Vagina (tissue), 2 donors: ENCODE data around the gene NUDT22. TPM values are rescaled to one million over a fixed set of nuclear protein-coding genes. Genes with fewer than 3 reads are reported as not detected.

Experiments
- DNase-seq, 2 donors: peaks; one replicate each; pipeline ENCODE4 v3.0.0-alpha.2; 2017; ENCODE audit errors: extremely low spot score in 2 of 2
- H3K27ac ChIP-seq: fragments of 200-600 bp; sonication (generic); one replicate; pipeline ENCODE4 v1.5.1; 2019
- H3K27me3 ChIP-seq: fragments of 200-600 bp; sonication (generic); one replicate; pipeline ENCODE4 v1.5.1; 2019
- H3K36me3 ChIP-seq, 2 donors: fragments of 200-600 bp; sonication (generic); one replicate each; pipeline ENCODE4 v1.5.1; 2017 to 2019
- H3K4me1 ChIP-seq: fragments of 200-600 bp; sonication (generic); one replicate; pipeline ENCODE4 v1.5.1; 2019
- H3K4me3 ChIP-seq, 2 donors: fragments of 200-600 bp; sonication (generic); 1 replicate in 1 of 2; 2 replicates in 1 of 2; pipeline ENCODE4 v1.5.1; 2016 to 2019
- H3K9me3 ChIP-seq: fragments of 200-600 bp; sonication (generic); one replicate; pipeline ENCODE4 v1.5.1; 2019
- POLR2A ChIP-seq, 2 donors: fragments of 450-650 bp; IDR thresholded peaks; one replicate each; pipeline ENCODE4 v1.6.1; 2017; ENCODE audit warnings: antibody characterized with exemption in 2 of 2, mild to moderate bottlenecking in 2 of 2, moderate library complexity in 2 of 2
- POLR2AphosphoS5 ChIP-seq, 2 donors: sonication (generic); formaldehyde crosslinking; IDR thresholded peaks; one replicate each; pipeline ENCODE4 v1.9.0; 2017; ENCODE audit warnings: antibody characterized with exemption in 2 of 2, mild to moderate bottlenecking in 2 of 2, low read depth in 1 of 2; ENCODE audit not compliant: insufficient read depth in 1 of 2
- intact Hi-C: fragments of 100-400 bp; cut with DNase I; formaldehyde crosslinking; loops from one replicate; pipeline ENCODE4 v1.15.1; 2023
- total RNA-seq: library from RNA; depleted of rRNA; stranded (reverse); fragments of >200 nt; gene quantifications from one replicate; pipeline ENCODE4 v1.2.3, GENCODE V29; 2016
- TF ChIP-seq, protein P1 (sequence below), 3 experiments: fragments of 450-650 bp in 2 of 3; fragments of 200-600 bp in 1 of 3; sonication (generic) in 1 of 3; IDR thresholded peaks; one replicate each; pipeline ENCODE4 v1.5.1; 2017 to 2019; ENCODE audit warnings: antibody characterized with exemption in 3 of 3, mild to moderate bottlenecking in 2 of 3, moderate library complexity in 2 of 3

The NUDT22 gene
- total RNA-seq, 1 donor from 2014 or later: 38.8 TPM

DNA sequence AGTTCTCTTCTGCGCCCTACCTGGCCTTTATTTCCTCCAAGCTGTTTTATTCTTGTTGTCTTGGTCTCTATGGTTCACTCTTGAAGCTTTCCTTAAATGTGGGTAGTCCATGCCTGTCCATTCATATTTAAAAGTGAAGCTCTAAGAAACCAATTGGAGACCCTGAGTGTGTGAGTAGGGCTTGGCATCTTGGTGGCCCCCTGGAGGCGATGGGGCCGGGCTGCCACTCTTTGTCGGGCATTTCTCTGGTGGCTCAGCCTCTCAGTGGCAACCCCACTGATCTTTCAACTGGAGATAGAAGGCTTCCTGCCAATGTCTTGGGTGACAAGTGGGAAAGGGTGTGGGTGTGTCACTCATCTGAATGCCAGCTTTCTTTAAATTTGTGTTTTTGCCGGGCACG, 9.2 kb upstream of the NUDT22 start:
- Histone ChIP-seq H3K27me3 (no peaks in the 10 kb centered on the region), H3K36me3 (no peaks in the 10 kb centered on the region), H3K4me1 (no peaks in the 10 kb centered on the region), H3K27ac (no peak overlapping the region), H3K4me3 (no peak overlapping the region), H3K9me3 (no peaks in the 10 kb centered on the region)
- no peak for TF ChIP-seq POLR2AphosphoS5 (IDR thresholded peaks at IDR 0.05; ENCODE audit: insufficient read depth in 1 of 2, low read depth in 1 of 2)
- TF ChIP-seq POLR2A (IDR thresholded peaks at IDR 0.05): no peak
- TF ChIP-seq, protein P1, sequence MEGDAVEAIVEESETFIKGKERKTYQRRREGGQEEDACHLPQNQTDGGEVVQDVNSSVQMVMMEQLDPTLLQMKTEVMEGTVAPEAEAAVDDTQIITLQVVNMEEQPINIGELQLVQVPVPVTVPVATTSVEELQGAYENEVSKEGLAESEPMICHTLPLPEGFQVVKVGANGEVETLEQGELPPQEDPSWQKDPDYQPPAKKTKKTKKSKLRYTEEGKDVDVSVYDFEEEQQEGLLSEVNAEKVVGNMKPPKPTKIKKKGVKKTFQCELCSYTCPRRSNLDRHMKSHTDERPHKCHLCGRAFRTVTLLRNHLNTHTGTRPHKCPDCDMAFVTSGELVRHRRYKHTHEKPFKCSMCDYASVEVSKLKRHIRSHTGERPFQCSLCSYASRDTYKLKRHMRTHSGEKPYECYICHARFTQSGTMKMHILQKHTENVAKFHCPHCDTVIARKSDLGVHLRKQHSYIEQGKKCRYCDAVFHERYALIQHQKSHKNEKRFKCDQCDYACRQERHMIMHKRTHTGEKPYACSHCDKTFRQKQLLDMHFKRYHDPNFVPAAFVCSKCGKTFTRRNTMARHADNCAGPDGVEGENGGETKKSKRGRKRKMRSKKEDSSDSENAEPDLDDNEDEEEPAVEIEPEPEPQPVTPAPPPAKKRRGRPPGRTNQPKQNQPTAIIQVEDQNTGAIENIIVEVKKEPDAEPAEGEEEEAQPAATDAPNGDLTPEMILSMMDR (IDR thresholded peaks at IDR 0.05): no peak
- intact Hi-C loops: no loop called here
- no peak for DNase-seq

DNA sequence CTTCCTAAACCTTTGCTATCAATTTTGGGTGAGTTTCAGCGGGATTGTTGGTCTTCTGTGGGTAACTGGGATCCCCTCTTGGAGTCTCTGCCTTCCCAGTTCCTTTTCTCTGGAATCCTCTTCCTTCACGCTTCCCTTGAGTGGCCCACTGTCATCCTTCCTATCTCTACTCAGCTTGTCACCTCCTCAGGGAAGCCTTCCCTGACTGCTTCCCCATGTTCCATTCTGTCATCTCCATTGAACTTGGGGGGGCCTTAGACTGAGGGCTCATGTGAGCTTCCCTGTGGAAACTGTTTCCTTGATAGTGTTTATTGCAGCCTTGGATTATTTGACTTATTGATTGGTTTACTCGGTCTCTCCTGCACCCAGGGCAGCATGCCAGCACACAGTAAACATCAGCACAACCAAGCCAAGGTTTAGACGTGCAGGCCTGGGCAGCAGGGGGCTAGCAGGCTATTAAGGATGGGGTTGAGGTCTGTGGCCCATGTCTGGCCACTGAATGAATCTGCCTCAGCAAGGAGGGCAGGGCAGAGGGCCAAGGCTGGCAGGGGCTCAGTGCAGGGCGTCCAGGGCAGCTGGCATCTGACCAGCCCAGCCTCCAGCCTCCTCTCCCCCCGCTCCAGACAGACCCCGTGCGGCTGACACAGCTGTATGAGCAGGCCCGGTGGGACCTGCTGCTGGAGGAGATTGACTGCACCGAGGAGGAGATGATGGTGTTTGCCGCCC, 7.3 kb upstream of the NUDT22 start:
- TF ChIP-seq POLR2A (IDR thresholded peaks at IDR 0.05) (no peak), POLR2AphosphoS5 (IDR thresholded peaks at IDR 0.05; ENCODE audit: insufficient read depth in 1 of 2, low read depth in 1 of 2) (no peak)
- TF ChIP-seq, protein P1 (IDR thresholded peaks at IDR 0.05): no peak
- no peak for DNase-seq
- no peaks in the 10 kb centered on the region for H3K36me3 ChIP-seq

DNA sequence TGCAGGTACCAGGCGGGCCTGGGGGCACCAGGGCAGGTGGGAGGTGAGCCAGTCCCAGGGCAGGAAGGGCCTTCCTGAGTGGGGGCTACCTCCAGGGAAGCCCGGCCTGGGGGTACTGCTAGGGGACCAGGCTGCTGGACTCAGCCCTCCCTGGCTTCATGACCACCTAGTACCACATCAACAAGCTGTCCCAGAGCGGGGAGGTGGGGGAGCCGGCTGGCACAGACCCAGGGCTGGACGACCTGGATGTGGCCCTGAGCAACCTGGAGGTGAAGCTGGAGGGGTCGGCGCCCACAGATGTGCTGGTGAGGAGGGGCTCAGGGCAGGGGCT, 6.8 kb upstream of the NUDT22 start:
- DNase-seq: no peak
- TF ChIP-seq POLR2AphosphoS5 (IDR thresholded peaks at IDR 0.05; ENCODE audit: insufficient read depth in 1 of 2, low read depth in 1 of 2) (no peak), POLR2A (IDR thresholded peaks at IDR 0.05) (no peak)
- TF ChIP-seq, protein P1 (IDR thresholded peaks at IDR 0.05): no peak
- no peak overlapping the region for H3K4me3 ChIP-seq
- no peaks in the 10 kb centered on the region for H3K36me3 ChIP-seq
- H3K27me3 ChIP-seq: no peaks in the 10 kb centered on the region
- H3K27ac ChIP-seq: no peak overlapping the region
- H3K9me3 ChIP-seq: no peaks in the 10 kb centered on the region
- intact Hi-C loops: no loop called here
- peaks cover 10% of the 10 kb centered on the region for H3K4me1 ChIP-seq

More for the DNA sequence above, 7.3 kb upstream of the NUDT22 start:
- H3K27ac ChIP-seq: no peak overlapping the region
- H3K27me3 ChIP-seq: no peaks in the 10 kb centered on the region
- no peak overlapping the region for H3K4me3 ChIP-seq
- no peaks in the 10 kb centered on the region for H3K9me3 ChIP-seq
- intact Hi-C loops: no loop called here
- H3K4me1 ChIP-seq: peaks cover 10% of the 10 kb centered on the region

DNA sequence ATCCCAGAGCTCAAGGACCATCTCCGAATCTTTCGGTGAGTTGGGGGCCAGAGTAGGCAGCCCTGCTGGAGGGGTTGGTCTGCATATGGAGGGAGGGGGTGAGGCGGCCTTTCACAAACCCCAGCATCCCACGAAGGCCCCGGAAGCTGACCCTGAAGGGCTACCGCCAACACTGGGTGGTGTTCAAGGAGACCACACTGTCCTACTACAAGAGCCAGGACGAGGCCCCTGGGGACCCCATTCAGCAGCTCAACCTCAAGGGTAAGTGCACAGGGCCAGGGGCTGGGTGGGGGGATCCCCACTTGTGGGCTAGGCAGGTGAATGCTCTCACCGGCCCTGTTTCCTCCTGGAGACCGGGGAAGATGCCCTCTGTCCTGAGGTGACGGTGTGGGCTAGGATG, 6.3 kb upstream of the NUDT22 start:
- TF ChIP-seq POLR2A (IDR thresholded peaks at IDR 0.05): no peak
- H3K9me3 ChIP-seq: no peaks in the 10 kb centered on the region
- H3K4me1 ChIP-seq: peaks cover 12% of the 10 kb centered on the region
- no peak for DNase-seq
- no peak overlapping the region for H3K4me3 ChIP-seq
- intact Hi-C loops: no loop called here
- no peaks in the 10 kb centered on the region for H3K27me3 ChIP-seq
- H3K36me3 ChIP-seq: no peaks in the 10 kb centered on the region
- H3K27ac ChIP-seq: no peak overlapping the region

DNA sequence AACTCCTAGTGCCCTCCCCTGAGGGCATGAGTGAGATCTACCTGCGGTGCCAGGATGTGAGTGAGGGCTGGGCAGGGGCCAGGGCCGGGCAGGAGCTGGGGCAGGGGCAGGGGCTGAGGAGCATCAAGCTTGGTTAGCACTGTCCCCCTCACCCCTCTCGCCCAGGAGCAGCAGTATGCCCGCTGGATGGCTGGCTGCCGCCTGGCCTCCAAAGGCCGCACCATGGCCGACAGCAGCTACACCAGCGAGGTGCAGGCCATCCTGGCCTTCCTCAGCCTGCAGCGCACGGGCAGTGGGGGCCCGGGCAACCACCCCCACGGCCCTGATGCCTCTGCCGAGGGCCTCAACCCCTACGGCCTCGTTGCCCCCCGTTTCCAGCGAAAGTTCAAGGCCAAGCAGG, 5.8 kb upstream of the NUDT22 start:
- no peak for TF ChIP-seq POLR2A (IDR thresholded peaks at IDR 0.05)
- TF ChIP-seq, protein P1 (IDR thresholded peaks at IDR 0.05): no peak
- no peak for TF ChIP-seq POLR2AphosphoS5 (IDR thresholded peaks at IDR 0.05; ENCODE audit: insufficient read depth in 1 of 2, low read depth in 1 of 2)
- Histone ChIP-seq H3K4me1 (peaks cover 17% of the 10 kb centered on the region), H3K4me3 (no peak overlapping the region), H3K27ac (no peak overlapping the region), H3K27me3 (no peaks in the 10 kb centered on the region), H3K36me3 (no peaks in the 10 kb centered on the region), H3K9me3 (no peaks in the 10 kb centered on the region)
- DNase-seq: no peak
- intact Hi-C loops: no loop called here
